Coronary artery (tissue), 2 donors: ENCODE results near the gene MVK.

Experiments used
- DNase-seq: peaks from one replicate; pipeline ENCODE4 v3.0.0-alpha.2; 2017; ENCODE audit warnings: low spot score
- H3K27ac ChIP-seq, 2 donors: fragments of 200-600 bp; sonication (generic); one replicate each; pipeline ENCODE4 v1.5.1; 2016 to 2019
- H3K4me3 ChIP-seq: fragments of 200-600 bp; sonication (generic); 2 replicates; pipeline ENCODE4 v1.5.1; 2016; ENCODE audit warnings: mild to moderate bottlenecking, moderate library complexity
- TF ChIP-seq, protein P1 (sequence below): fragments of 200-600 bp; sonication (generic); IDR thresholded peaks from one replicate; pipeline ENCODE4 v1.5.1; 2019; ENCODE audit warnings: antibody characterized with exemption

Gene MVK

GRCh38 chr12:109552971-109553370 lies 20.6 kb upstream of the MVK start:
- Histone ChIP-seq H3K27ac (no peak overlapping the region), H3K4me3 (no peak overlapping the region)
- TF ChIP-seq, protein P1, sequence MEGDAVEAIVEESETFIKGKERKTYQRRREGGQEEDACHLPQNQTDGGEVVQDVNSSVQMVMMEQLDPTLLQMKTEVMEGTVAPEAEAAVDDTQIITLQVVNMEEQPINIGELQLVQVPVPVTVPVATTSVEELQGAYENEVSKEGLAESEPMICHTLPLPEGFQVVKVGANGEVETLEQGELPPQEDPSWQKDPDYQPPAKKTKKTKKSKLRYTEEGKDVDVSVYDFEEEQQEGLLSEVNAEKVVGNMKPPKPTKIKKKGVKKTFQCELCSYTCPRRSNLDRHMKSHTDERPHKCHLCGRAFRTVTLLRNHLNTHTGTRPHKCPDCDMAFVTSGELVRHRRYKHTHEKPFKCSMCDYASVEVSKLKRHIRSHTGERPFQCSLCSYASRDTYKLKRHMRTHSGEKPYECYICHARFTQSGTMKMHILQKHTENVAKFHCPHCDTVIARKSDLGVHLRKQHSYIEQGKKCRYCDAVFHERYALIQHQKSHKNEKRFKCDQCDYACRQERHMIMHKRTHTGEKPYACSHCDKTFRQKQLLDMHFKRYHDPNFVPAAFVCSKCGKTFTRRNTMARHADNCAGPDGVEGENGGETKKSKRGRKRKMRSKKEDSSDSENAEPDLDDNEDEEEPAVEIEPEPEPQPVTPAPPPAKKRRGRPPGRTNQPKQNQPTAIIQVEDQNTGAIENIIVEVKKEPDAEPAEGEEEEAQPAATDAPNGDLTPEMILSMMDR, result no peak
- DNase-seq, result no peak

GRCh38 chr12:109553483-109553882 lies 20.1 kb upstream of the MVK start:
- Histone ChIP-seq H3K27ac (no peak overlapping the region), H3K4me3 (no peak overlapping the region)
- DNase-seq, result no peak
- TF ChIP-seq, protein P1, result no peak

- DNase-seq, result no peak
- TF ChIP-seq, protein P1, result no peak
- Histone ChIP-seq H3K27ac (no peak overlapping the region), H3K4me3 (no peak overlapping the region)
Measured at GRCh38 chr12:109553906-109554500, 19.6 kb upstream of the MVK start.

- H3K4me3 ChIP-seq, result no peak overlapping the region
Measured at GRCh38 chr12:109554761-109555160, 18.8 kb upstream of the MVK start.

GRCh38 chr12:109555431-109556315 lies 17.9 kb upstream of the MVK start:
- no peak overlapping the region for H3K4me3 ChIP-seq
- no peak overlapping the region for H3K27ac ChIP-seq
- TF ChIP-seq, protein P1, result no peak
- DNase-seq, result no peak

More at GRCh38 chr12:109554761-109555160, 18.8 kb upstream of the MVK start:
- DNase-seq, result no peak
- TF ChIP-seq, protein P1, result no peak
- H3K27ac ChIP-seq, result no peak overlapping the region

- no peak overlapping the region for H3K27ac ChIP-seq
- TF ChIP-seq, protein P1, result no peak
- DNase-seq, result no peak
- no peak overlapping the region for H3K4me3 ChIP-seq
Measured at GRCh38 chr12:109557200-109557599, 16.4 kb upstream of the MVK start.
